NCI-H1048 (cell line): ENCODE measurements around the gene SMIM21.

ENCODE experiments used
- DNase-seq: peaks from one replicate; lab custom pipeline; 2025; lab: John Stamatoyannopoulos, UW

The SMIM21 gene

GRCh38 chr18:75422341-75422910, 5.1 kb downstream of the SMIM21 start:
- DNase-seq: no peak

GRCh38 chr18:75421656-75422055, 5.8 kb downstream of the SMIM21 start:
- no peak for DNase-seq

GRCh38 chr18:75418293-75419005, 9.1 kb downstream of the SMIM21 start:
- DNase-seq: no peak

- DNase-seq: no peak
Measured at GRCh38 chr18:75410611-75411010, 16.9 kb downstream of the SMIM21 start.

- DNase-seq: no peak
Measured at GRCh38 chr18:75409806-75410205, 17.7 kb downstream of the SMIM21 start.

GRCh38 chr18:75408554-75409506, 18.7 kb downstream of the SMIM21 start:
- no peak for DNase-seq

- DNase-seq: no peak
Measured at GRCh38 chr18:75407468-75408437, 19.8 kb downstream of the SMIM21 start.

GRCh38 chr18:75406491-75407445, 20.7 kb downstream of the SMIM21 start:
- DNase-seq: no peak

- DNase-seq: no peak
Measured at GRCh38 chr18:75405351-75405750, 22.2 kb downstream of the SMIM21 start.

GRCh38 chr18:75400366-75400765, 27.1 kb downstream of the SMIM21 start:
- DNase-seq: no peak

GRCh38 chr18:75395137-75395536, 32.4 kb downstream of the SMIM21 start:
- DNase-seq: no peak

- DNase-seq: no peak
Measured at GRCh38 chr18:75393721-75394120, 33.8 kb downstream of the SMIM21 start.

- DNase-seq: no peak
Measured at GRCh38 chr18:75392226-75392578, 35.3 kb downstream of the SMIM21 start.

- no peak for DNase-seq
Measured at GRCh38 chr18:75391279-75392225, 36.0 kb downstream of the SMIM21 start.

- no peak for DNase-seq
Measured at GRCh38 chr18:75390854-75391253, 36.6 kb downstream of the SMIM21 start.

- DNase-seq: no peak
Measured at GRCh38 chr18:75384144-75384543, 43.4 kb downstream of the SMIM21 start.

- no peak for DNase-seq
Measured at GRCh38 chr18:75378376-75379315, 48.9 kb downstream of the SMIM21 start.

- no peak for DNase-seq
Measured at GRCh38 chr18:75377926-75378325, 49.6 kb downstream of the SMIM21 start.
